ENCODE results near the gene HOXB1. TPM values are rescaled to one million over a fixed set of nuclear protein-coding genes. Genes with fewer than 3 reads are reported as not detected.

Gene HOXB1
- total RNA-seq, 2 experiments from 2014 or later = not detected

Other genes starting within 250 kb of the HOXB1 start
- gene SKAP1, start 100.8 kb downstream of the HOXB1 start, total RNA-seq = 10 to 100 TPM; 92.0 to 95.1 TPM
- 1 to 10 TPM; 4.8 to 4.9 TPM for gene HOXB2, start 14.1 kb upstream of the HOXB1 start, total RNA-seq
- under 1 TPM; 0.16 to 0.17 TPM for gene HOXB4, start 47.3 kb upstream of the HOXB1 start, total RNA-seq
- under 1 TPM; 0.25 to 0.36 TPM for gene HOXB3, start 59.2 kb upstream of the HOXB1 start, total RNA-seq
- gene HOXB5, start 62.8 kb upstream of the HOXB1 start, total RNA-seq = not detected
- gene HOXB6, start 74.0 kb upstream of the HOXB1 start, total RNA-seq = not detected
- not detected for gene HOXB7, start 80.0 kb upstream of the HOXB1 start, total RNA-seq
- gene HOXB8, start 84.3 kb upstream of the HOXB1 start, total RNA-seq = not detected
- gene HOXB9, start 95.3 kb upstream of the HOXB1 start, total RNA-seq = not detected
- gene PRAC1, start 191.5 kb upstream of the HOXB1 start, total RNA-seq = not detected
- not detected for gene PRAC2, start 192.2 kb upstream of the HOXB1 start, total RNA-seq
- gene HOXB13, start 197.7 kb upstream of the HOXB1 start, total RNA-seq = not detected

Measured in CD4-positive, alpha-beta T cell (primary cell).